Measurements from ENCODE around the gene COL15A1. TPM values are rescaled to one million over a fixed set of nuclear protein-coding genes. Genes with fewer than 3 reads are reported as not detected.

The COL15A1 gene
- total RNA-seq, 1 experiment from 2014 or later: not detected

- Histone ChIP-seq H3K9me3 (ENCODE audit: control insufficient read depth, low read depth, low read length) (no peaks in the 10 kb centered on the region), H3K79me1 (ENCODE audit: insufficient read depth, low read depth, low read length, poor library complexity, severe bottlenecking) (no peaks in the 10 kb centered on the region), H4K5ac (ENCODE audit: insufficient read length, low read depth, low read length) (no peak overlapping the region), H3K23me2 (ENCODE audit: insufficient read length, low read depth, low read length, poor library complexity, severe bottlenecking) (no peaks in the 10 kb centered on the region), H2AK5ac (ENCODE audit: insufficient read length, low read length) (no peak overlapping the region), H2BK15ac (ENCODE audit: low read depth, low read length) (no peak overlapping the region), H3K4me1 (ENCODE audit: insufficient read depth, low read length) (no peaks in the 10 kb centered on the region), H3K23ac (ENCODE audit: insufficient read length, low read depth, low read length) (no peak overlapping the region), H3K79me2 (ENCODE audit: insufficient read depth, low read length) (no peaks in the 10 kb centered on the region), H3K14ac (ENCODE audit: insufficient read depth, low read length) (no peak overlapping the region), H2BK20ac (ENCODE audit: low read depth, low read length, poor library complexity, severe bottlenecking) (no peak overlapping the region), H2BK5ac (ENCODE audit: insufficient read length, low read length) (no peak overlapping the region), H3K9ac (ENCODE audit: extremely low read depth, insufficient read length, low read length) (no peak overlapping the region), H3K27me3 (ENCODE audit: insufficient read depth, low read length) (no peaks in the 10 kb centered on the region), H4K8ac (replicated peaks; ENCODE audit: insufficient read length, low read depth, low read length) (no peak overlapping the region), H4K20me1 (ENCODE audit: control insufficient read depth, insufficient read depth, insufficient read length) (no peaks in the 10 kb centered on the region), H2AFZ (ENCODE audit: low read length) (no peak overlapping the region), H4K91ac (ENCODE audit: insufficient read length, low read depth, low read length) (no peak overlapping the region), H2BK120ac (ENCODE audit: low read depth, low read length, poor library complexity, severe bottlenecking) (no peak overlapping the region), H3K27ac (ENCODE audit: insufficient read length, low read depth, low read length) (no peak overlapping the region), H2BK12ac (ENCODE audit: insufficient read length, low read depth, low read length) (no peak overlapping the region), H3K18ac (ENCODE audit: insufficient read length, low read depth, low read length) (no peak overlapping the region), H3K4ac (ENCODE audit: low read depth, low read length) (no peak overlapping the region), H3K4me2 (ENCODE audit: insufficient read depth, insufficient read length, low read length) (no peak overlapping the region), H3K56ac (ENCODE audit: insufficient read length, low read depth, low read length) (no peak overlapping the region), H3T11ph (ENCODE audit: low read length) (no peak overlapping the region)
- Mint-ChIP-seq H3K4me1 (peaks cover 28 to 30% of the 10 kb centered on the region in 2 experiments), H3K4me3 (no peak overlapping the region), H3K27ac (no peak overlapping the region), H3K36me3 (ENCODE audit: insufficient read depth in 1 of 3, low read depth in 3 of 3) (peaks cover 0 to 2% (median 0%) of the 10 kb centered on the region in 3 experiments; a peak in 3 of 7 replicates), H3K27me3 (ENCODE audit: low read depth) (peaks cover 8% of the 10 kb centered on the region; the same call in 1 of the 2 replicates), H3K9me3 (peaks cover 4 to 6% of the 10 kb centered on the region in 2 experiments; a peak in 4 of 5 replicates)
- peak; percentile 20 for DNase-seq
- no CpG with 5 or more reads among the region's 2 CpGs for WGBS (ENCODE audit: extremely low coverage, insufficient read length, low lambda C conversion rate)
- TF ChIP-seq CTCF (conservative IDR thresholded peaks at IDR 0.05): no peak
These were observed 58.2 kb downstream of the COL15A1 start for GRCh38 chr9:99001892-99002291.
